Medulla oblongata (tissue), 1 donor: Measurements from ENCODE around the gene FRS2.

Source experiments
- DNase-seq: peaks from one replicate; pipeline ENCODE4 v3.0.0-alpha.2; 2015; ENCODE audit errors: extremely low spot score

FRS2 gene

DNA sequence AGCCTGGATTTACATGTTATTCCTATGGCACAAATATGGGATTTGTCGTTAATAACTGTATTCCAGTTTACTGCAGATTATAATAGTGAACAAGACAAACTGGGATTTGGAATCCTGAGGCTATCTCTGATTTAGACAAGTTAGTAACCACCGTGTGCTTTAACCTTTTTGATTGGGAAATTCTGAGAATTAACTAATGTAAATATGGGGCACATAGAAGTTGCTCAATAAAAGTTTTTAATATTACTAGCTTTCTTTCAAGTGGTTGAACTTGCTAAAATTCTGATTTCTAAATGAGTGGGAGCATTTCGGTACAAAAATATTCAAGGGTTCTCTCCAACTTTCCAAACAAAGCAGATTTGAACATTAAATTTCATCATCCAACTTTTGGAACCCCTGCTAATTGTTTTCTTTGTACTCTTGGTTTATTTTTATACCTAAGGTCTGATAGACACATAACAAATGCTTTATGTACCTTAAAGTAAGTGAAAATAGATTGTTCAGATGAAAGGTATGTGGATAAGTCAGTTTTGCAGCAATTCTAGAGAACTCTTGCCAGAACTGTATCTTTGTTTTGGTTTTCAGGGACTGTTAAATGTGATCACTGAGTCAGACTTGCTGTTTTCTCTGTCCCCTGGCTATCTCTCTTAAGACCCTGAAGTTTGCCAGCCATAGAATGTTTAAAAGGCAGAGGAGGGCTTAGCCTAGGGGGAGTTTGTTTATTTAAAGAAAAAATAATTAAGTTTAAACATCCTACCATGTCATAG lies 57.5 kb downstream of the FRS2 start:
- DNase-seq, result no peak

DNA sequence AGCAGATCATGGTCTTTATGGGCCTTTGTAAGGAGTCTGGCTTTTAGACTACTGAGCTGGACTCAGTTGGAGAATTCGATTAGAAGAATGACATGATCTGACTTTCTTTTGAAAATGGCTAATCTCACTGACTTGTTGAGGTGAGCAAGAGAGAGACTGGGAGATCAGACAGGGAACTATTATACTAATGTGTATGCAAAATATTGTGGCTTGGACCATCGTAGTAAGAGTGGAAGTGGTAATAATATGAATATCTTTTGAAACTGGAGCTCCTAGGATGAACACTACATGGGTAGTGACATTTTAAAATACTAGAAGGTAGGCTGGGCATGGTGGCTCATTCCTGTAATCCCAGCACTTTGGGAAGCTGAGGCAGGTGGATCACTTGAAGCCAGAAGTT lies 58.8 kb downstream of the FRS2 start:
- DNase-seq, result no peak

DNA sequence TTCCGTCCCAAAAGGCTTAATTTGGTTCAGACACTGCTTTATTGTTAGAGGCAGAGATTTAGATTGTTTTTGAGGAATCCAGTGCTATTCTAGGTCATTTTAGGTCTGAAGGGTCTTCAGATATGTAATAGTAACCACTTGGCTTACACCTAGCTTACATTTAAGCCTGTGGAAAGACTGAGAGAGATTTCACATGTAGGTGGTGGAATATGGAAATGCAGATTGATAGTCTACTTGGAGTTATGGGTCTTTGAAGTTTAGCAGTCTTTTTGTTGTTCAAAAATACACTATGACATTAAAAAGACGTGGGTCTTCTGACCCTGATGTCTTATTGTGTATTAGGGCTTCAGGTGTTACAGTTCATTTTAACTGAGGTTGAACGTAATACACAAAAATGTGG lies 63.7 kb downstream of the FRS2 start:
- no peak for DNase-seq

DNA sequence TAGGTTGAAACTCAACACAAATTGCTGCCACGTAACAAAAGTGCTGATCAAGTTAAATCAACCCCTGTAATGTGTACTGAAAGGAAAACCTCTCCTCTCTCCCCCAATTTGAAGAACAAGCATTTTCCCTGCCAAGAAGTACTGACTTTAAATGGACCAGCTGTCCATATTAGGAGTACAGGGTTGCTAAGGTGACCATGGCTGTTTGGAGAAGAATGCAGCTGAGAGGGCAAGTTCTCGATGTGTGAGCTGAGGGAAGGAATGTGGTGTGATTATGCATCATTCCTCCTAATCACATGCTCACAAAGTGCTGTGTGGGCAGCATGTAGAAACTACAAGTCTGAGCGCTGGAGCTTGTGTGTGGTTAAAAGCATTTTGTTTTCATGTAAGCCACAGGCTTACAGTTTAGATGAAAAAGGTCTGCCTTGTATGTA lies 64.2 kb downstream of the FRS2 start:
- peak; percentile 90 for DNase-seq

DNA sequence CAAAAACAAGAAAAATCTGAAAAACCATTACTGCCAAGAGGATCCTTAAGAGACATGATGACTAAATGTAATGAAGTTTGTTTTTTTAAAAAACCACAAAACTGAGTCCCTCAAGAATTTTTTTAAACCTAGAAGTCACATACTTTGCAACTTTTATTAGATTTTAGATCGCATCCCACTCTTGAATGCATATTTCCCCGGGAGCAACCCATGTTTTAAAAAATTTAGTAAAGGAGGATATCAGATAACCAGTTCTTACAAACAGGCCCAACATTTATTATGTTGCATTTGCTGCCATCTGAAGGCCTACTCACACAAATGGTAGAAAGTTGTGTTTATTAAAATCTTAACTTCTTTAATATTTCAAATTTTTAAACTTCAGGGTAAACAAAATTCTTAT lies 70.8 kb downstream of the FRS2 start:
- no peak for DNase-seq

DNA sequence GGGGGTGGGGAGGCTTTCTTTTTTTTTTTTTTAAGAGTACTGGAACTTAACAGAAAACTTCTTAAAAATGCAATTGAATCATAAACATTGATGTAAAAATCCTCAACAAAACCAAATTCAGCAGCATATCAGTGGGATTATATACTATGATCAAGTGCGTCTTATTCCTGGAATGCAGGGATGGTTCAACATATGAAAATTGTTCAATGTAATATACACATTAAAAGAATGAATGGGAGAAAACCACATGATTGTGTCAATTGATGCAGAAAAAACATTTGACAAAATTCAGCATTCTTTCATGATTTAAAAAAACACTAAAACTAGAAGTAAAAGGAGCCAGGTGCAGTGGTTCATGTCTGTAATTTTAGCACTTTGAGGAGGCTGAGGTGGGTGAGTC lies 73.9 kb downstream of the FRS2 start:
- no peak for DNase-seq

DNA sequence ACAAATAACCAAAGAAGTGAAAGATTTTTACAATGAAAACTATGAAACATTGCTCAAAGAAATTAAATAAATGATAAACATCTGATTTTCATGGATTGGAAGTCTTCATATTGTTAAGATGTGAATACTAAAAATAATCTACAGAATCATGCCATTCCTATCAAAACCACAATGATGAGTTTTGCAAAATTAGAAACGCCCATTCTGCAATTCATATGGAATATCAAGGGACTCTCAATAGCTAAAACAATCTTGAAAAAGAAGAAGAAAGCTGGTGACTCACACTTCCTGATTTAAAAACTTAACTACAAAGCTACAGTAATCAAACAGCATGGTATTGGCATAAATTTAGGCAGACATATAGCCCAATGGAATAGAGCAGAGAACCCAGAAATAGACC lies 74.9 kb downstream of the FRS2 start:
- DNase-seq, result no peak

DNA sequence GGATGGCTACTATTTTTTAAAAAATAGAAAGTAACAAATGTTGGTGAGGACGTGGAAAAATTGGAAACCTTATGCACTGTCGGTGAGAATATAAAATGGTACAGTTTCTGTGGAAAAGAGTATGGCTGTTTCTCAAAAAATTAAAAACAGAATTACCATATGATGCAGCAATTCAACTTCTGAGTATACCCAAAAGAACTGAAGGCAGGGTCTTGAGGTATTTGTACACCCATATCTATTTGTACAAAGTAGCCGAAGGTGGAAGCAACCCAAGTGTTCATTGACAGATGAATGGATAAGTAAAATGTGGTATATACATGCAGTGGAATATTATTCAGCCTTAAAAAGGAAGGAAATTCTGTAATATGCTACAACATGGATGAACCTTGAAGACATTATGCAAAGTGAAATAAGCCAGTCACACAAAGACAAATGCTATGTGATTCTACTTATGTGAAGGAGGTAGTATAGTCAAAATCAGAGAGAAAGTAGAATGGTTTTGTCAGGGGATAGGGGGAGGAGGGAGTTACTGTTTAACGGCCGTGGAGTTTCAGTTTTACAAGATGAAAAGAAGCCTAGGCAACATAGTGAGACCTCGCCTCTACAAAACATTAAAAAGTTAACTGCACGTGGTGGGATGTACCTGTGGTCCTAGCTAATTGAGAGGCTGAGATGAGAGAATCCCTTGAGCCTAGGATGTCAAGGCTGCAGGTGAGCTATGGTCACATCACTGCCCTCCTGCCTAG lies 76.7 kb downstream of the FRS2 start:
- no peak for DNase-seq

DNA sequence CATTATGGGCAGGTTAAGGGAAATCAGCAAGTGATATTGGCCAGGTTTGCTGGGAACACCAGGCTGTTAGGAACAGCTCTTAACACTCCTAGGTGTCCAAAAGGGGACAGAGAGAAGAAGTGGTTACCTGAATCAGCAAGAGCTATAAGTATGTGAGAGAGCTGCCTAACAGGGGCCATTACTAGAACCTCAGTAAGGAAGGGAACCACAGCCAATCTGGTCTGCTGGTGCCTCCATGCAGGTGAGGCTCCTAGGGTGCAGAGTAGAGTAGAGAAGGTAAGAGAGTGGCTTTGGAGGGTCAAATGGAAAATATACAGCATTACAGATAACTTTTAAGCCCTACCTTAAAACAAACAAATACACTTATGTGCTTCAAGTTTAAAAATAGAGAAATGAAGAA lies 78.5 kb downstream of the FRS2 start:
- DNase-seq, result no peak

DNA sequence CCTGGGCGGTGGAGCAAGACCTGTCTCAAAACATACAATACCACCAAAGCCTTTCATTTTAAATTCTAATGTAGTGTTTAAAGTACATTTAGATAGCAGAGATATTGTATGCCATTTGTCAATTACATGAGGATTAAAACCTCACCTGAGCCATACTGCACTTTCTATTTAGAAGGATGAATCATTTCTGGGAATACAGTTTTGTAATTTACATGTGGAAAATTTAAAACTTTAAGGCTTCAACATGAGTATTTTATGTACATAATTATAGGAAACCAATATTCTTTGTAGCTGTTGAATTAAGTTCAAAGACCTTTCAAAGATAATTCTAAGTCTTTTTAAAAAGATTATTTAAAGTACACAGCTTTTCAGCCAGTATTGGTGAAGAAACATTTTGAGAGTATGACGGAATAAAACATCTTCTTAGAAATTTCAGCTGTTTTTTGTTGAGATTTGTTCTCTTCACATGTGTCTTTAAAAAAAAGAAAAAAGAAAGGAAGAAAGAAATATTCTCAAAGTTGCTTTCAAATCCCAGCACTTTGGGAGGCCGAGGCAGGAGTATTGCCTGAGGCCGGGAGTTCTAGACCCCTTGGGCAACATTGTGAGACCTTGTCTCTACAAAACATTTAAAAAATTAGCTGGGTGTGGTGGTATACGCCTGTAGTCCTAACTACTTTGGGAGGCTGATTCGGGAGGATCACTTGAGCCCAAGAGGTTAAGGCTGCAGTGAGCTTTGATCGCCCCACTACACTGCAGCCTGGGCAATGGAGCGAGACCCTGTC lies 80.6 kb downstream of the FRS2 start:
- DNase-seq, result no peak

DNA sequence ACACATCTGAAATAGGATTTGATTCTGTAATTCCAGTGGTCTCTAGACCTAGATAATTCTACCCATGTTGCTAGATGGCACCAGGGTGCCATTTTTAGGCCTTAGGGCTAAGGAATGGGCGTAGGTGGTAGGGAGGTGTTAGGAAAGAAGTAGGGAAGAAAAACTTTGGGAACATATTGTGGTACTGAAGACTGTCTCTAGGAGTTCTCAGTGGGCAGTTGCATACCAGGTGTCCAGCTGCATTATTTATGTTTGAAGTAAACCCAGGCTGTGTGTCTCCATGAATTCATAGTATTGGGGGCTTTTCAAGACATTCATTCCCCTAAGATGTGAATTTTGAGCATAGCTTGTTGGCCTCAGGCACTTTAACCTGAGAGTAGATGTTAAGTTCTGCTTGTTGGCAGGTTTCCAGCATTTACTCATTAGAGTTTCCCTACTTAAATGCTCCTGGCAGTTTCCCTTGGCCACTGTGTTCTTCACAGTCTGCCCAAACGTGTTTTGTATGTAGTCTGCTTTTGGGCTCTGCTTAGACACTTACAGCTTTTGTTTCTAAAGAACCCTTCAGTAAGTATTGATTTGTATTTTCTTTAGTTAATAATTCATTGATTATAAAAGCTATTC lies 83.5 kb downstream of the FRS2 start:
- DNase-seq, result peak; percentile 69

DNA sequence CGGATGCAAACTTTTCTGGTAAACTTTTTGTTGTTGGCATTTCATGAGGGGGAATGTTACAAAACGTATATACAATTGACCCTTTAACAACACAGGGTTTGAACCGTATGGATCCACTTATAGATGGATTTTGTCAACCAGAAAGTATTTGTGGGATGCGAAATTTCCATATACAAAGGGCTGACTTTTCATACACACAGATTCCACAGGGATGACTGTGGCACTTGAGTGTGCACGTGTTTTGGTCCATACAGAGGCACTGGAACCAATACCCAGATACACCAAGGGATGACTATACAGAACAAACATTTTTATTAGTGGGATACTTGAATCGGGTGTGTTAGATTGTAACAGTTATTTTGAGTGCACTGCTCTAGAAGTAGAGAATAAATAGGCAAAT lies 85.3 kb downstream of the FRS2 start:
- DNase-seq, result no peak

DNA sequence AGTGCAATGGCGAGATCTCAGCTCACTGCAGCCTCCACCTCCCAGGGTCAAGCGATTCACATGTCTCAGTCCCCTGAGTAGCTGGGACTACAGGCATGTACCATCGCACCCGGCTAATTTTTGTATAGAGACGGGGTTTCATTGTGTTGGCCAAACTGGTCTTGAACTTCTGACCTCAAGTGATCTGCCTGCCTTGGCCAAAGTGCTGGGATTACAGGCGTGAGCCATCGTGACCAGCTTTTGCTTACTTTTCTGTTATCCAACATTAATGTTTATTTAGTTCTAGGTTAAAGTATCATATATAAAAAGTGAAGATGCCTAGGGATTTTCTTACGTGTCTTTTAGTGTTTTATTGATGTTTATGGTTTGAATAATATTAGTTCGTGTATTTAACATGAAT lies 86.2 kb downstream of the FRS2 start:
- no peak for DNase-seq

DNA sequence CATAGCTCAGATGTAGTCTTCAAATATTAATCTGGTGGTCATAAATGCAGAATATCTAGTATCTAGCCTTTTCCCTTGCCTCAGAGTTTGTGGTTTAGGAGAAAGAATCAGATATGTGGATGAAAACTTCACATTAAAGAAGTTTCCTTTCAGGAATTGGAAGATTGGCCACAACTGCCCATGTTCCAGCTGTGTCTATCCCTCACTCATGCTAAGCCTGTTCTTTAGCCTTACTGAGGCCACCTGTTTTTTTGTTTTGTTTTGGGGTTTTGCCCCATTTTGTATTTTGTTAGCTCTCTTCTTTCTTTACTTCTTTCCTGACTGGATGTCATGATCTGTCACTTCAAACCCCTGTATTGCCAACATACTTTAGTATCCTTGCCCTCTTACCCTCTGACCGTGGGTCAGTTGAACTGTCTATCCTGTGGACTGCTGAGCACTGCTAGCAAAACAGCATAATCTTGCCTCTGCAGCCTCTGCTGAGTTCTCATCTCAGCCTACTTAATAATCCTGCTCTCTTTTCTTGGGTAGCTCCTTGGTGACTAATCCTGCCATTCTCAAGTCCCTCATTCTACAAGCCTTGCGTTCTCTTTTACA lies 93.1 kb downstream of the FRS2 start:
- DNase-seq, result no peak

DNA sequence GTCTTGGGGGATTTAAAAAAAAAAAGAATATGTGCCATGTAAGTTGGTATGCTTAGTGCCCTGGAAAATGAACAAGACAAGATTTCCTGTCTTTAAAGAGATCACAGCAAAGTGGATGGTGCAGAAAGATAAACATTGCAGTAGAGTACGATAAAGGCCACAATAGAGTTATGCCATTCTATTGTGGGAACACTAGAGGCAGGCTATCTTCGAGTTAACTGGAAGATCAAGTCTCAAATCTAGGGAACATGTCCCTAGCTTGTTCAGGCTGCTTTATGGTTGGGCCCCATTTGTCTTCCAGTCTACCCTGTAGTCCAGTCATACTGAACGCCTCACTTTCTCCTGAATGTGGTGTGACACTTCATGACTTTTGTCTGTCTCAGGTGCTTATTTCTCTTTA lies 96.4 kb downstream of the FRS2 start:
- no peak for DNase-seq

DNA sequence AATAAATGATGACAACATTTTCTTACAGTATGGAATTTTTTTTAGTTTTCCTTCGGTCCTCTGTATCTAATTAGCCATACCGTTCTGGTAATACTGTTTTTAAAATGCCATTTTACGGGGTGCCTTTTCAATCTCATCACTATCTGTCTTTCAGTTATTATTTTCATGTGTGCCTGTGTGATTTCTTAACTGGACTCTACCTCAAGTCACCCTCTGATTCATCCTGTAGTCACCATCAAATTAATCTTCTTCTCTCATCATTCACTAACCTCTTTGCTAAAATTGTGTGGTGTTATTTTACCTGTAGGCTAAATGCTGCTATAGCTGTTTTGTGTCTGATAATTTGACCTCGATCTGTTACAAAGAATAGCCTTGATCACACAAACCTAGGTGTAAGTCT lies 99.0 kb downstream of the FRS2 start:
- DNase-seq, result no peak

DNA sequence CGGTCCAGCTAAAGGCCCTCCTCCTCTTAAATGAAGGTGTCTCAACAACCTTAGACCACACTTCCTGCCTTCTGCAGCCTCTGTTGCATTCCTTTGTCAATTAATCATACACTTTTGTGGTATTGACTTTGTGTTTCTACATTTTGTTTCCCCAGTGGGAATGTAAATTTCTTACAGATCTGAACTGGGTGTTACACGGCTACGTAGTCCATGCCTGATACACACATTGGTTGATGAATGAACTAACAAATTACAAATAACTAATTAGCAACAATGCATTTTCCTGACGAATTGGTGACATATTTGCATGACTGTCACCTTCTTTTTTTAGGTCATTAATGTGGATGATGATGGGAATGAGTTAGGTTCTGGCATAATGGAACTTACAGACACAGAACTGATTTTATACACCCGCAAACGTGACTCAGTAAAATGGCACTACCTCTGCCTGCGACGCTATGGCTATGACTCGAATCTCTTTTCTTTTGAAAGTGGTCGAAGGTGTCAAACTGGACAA lies 99.9 kb downstream of the FRS2 start:
- DNase-seq, result no peak

DNA sequence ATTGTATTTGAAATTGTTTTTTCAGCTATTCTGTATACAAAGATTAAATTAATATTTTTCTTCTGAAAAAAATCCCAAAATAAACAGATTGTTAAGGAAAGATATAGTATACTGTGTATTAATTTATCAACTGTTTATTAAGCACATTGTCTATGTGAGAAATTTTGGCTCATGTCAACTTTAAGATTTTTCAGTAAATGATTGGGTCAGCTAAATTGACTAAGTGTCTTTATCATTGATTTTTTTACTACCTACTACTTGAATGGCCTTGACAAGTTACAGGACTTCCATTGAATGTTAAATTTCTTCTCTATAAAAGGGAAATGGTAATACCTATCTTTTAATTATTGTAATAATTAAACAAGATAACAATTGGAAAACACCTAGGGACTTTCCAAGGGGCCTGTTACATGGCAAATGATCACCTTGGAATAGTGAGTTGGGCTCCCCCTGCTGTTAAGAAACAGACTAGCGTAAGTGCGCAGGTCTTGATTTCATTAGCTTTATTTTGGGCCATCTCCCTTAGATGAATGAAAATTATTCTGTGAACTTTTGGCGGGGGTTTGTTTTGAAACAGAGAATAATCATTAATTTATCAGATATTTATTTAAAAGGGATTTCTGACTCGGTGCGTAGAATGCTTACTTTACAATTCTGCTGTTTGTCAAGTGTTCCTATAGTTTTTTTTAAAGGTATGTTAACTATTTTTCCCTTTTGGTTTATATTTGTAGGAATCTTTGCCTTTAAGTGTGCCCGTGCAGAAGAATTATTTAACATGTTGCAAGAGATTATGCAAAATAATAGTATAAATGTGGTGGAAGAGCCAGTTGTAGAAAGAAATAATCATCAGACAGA lies 100.6 kb downstream of the FRS2 start:
- DNase-seq, result peak; percentile 62

DNA sequence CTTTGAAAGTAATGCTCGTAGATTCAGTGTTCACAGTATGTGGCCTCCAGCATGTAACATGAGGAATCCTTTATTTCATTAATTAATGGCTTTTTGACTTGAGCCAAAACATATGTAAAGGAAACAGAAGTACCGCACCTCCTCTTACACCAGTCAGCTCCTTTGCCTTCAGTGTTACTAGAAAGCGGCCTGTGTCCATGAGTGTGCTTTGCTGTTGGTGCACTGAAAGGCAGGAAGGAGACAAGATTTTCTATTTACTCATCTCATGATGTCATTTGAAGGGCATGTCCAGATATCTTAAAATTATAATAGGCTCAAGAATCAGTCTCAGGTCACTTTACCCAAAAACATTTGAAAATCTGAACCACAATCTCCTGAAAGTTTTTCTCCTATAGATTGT lies 105.2 kb downstream of the FRS2 start:
- no peak for DNase-seq

DNA sequence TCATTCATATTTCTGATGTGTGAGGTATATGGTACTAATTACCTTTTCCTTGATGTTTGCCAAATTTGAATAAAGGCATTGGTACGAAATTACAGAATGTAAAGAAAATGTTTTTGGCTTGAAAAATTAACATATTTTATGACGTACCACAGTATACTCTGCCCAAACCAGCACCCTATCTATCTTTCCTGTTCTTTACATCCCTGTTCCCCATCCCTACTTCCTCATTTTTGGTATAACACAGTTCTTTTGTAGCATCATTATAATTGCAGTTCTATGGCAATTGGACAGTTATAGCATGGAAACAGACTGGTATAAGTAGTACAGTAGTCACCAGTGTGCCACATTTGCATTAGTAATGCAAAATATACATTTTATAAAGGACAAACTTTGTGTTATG lies 108.1 kb downstream of the FRS2 start:
- no peak for DNase-seq

DNA sequence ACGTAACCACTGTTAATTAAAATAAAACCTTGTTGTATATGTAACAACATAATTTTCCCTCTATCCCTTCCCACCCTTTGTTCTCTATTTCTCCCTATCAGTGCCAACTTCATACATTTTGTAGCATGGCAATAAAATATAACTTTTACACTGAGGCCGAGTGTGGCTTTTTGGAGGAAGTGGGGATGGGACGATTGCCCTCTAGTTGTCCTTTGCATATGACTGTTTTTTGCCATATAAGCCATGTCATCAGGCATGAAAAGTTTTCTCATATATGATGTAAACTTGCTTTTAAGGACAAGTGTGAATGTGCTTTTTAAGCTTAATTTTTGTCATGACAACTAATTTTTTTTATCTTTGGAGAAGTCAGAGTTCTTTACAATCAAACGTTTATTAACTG lies 108.8 kb downstream of the FRS2 start:
- no peak for DNase-seq
